ENCODE data around the gene ARFGAP3.

Gene ARFGAP3

DNA sequence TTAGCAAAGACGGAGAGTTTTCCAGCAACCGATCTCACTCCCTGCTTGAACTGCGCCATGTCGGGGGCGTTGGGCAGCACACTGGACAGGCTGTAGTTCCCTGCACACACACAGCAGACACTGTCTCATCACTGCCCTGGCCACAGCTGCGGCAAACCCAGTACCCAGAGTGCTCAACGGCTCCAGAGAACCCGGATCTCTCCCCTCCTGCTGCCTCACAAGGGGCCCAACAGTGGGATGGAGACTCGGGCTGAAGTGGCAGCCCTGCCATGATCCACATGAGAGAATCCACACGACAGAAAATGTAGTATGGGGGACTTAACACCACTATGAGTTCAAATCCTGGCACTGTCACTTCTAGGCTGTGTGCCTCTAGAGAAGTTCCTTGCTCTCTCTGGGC lies 58.0 kb downstream of the ARFGAP3 start:
- no peaks in the 10 kb centered on the region for H3K4me1 ChIP-seq (ENCODE audit: control insufficient read depth, insufficient read depth, low read length)
- no peak overlapping the region for H3K4me2 ChIP-seq (ENCODE audit: low read length)
- H3K9ac ChIP-seq (ENCODE audit: low read depth, low read length), result no peak overlapping the region
- H3K4me3 ChIP-seq (ENCODE audit: low read length), result no peak overlapping the region
- no peaks in the 10 kb centered on the region for H3K27me3 ChIP-seq (ENCODE audit: control insufficient read depth, insufficient read depth, low read length)
- H3K9me3 ChIP-seq (replicated peaks; ENCODE audit: low read length), result no peaks in the 10 kb centered on the region
- H3K36me3 ChIP-seq (ENCODE audit: insufficient read depth, low read length), result peaks cover 74% of the 10 kb centered on the region

DNA sequence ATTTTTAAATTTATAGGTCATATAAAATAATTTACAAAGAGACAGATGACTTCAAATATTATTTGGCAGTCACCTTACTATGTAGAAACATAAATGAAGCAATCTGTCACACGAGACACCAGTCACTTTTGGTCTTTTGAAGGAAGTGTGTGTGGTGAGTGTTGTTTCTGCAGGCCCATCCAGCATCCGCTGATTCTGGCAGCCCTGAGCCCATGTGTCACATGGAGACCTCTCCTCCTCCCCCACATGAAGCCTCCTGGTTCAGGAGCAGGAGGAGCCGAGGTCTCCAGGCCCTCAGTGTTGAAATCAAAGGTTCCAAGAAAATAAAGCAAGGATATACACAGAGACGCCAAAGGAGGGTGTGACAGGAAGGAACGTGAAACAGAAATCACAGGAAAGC lies 60.1 kb downstream of the ARFGAP3 start:
- Histone ChIP-seq H3K9ac (ENCODE audit: low read depth, low read length) (no peak overlapping the region), H3K27me3 (ENCODE audit: control insufficient read depth, insufficient read depth, low read length) (no peaks in the 10 kb centered on the region), H3K4me2 (ENCODE audit: low read length) (no peak overlapping the region), H3K4me3 (ENCODE audit: low read length) (no peak overlapping the region), H3K9me3 (replicated peaks; ENCODE audit: low read length) (no peaks in the 10 kb centered on the region), H3K4me1 (ENCODE audit: control insufficient read depth, insufficient read depth, low read length) (peaks cover 5% of the 10 kb centered on the region), H3K36me3 (ENCODE audit: insufficient read depth, low read length) (peaks cover 63% of the 10 kb centered on the region)

DNA sequence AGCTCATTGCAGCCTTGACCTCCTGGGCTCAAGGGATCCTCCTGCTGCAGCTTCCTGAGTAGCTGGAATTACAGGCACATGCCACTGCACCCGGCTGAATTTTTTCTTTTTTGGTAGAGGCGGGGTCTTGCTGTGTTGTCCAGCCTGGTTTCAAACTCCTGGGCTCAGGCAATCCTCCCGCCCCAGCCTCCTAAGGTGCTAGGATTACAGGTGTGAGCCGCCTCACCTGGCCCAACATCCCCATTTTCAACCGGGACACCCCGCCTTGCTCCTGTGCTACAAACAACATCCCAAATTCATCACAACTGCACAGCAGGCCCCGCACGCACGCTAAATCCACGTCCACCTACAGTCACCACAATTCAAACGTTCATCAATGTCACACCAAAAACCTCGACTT lies 61.0 kb downstream of the ARFGAP3 start:
- Histone ChIP-seq H3K27me3 (ENCODE audit: control insufficient read depth, insufficient read depth, low read length) (no peaks in the 10 kb centered on the region), H3K36me3 (ENCODE audit: insufficient read depth, low read length) (peaks cover 54% of the 10 kb centered on the region), H3K9me3 (replicated peaks; ENCODE audit: low read length) (no peaks in the 10 kb centered on the region), H3K4me2 (ENCODE audit: low read length) (no peak overlapping the region), H3K4me3 (ENCODE audit: low read length) (no peak overlapping the region), H3K9ac (ENCODE audit: low read depth, low read length) (no peak overlapping the region), H3K4me1 (ENCODE audit: control insufficient read depth, insufficient read depth, low read length) (peaks cover 14% of the 10 kb centered on the region)

DNA sequence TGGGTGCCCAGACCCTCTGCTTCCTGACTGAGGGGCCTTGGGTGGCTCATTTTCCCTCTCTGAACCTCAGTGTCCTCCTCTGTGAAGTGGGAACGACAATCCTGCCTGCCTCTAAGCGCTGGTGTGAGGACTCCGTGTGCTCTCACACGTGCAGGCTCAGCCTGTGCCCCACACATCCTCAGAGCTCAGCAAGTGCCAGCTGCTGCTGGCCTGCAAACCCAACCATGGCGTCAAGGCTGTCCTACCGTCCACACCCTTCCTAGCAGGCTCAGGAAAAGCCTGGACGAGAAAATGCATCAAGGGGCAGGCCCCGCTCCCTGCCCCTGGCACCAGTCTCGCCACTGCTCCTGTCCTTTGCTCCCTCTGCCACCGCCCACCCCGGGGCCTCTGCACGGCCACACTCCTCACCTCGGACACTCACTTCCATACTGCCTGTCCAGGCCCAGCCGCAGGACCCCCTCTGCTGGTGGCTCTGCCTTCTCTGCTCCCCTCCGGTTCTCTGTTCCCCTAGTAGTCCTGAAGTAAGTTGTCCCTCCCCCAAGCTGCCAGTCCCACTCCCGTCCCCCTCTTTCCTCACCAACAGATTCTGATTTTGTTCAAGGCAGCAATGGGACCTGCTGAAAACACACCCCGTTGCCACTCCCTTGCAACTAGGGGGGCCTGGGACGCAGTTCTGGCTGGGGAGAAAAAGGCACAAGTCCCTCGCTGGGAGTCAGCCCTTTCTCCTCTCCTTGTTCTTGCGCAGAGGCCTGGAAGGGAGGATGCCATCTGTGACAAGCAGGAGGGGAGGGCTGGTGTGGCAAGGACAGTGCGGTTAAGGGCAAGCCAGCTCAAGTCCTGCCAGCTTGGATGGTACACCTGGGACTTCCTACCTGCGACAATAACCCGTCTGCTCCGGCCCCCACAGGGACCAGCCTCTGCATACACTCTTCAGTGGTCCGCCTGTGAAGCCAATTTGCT lies 62.2 kb downstream of the ARFGAP3 start:
- peaks cover 20% of the 10 kb centered on the region for H3K4me1 ChIP-seq (ENCODE audit: control insufficient read depth, insufficient read depth, low read length)
- no peak overlapping the region for H3K4me2 ChIP-seq (ENCODE audit: low read length)
- H3K4me3 ChIP-seq (ENCODE audit: low read length), result no peak overlapping the region
- peaks cover 42% of the 10 kb centered on the region for H3K36me3 ChIP-seq (ENCODE audit: insufficient read depth, low read length)
- no peaks in the 10 kb centered on the region for H3K9me3 ChIP-seq (replicated peaks; ENCODE audit: low read length)
- H3K9ac ChIP-seq (ENCODE audit: low read depth, low read length), result no peak overlapping the region
- H3K27me3 ChIP-seq (ENCODE audit: control insufficient read depth, insufficient read depth, low read length), result no peaks in the 10 kb centered on the region

DNA sequence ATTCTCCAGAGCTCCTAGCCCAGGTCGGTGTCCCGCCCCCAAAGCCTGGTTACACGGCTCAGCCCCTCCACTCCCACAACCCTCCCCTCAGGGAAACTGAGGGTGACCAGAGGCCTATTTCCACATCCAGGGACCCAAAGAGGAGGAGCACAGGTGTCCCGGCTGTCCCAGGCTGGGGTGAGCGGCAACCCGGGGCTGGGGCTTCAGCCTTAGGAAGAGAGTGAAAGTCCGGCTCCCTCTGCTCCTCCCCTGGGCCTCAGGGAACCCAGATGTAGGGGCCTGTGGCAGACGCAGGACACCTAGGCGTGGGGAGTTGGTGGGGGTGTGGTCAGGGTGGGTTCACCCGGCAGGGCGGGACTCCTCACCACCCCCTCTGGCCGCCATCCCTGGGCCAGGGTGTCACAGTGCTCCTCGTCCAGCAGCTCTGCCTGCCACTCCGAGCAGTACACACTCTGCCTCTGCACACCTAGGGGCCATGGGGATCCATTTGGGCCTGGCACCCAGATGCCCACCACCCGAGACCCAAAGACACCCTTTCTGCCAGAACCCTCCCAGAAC lies 63.1 kb downstream of the ARFGAP3 start:
- Histone ChIP-seq H3K36me3 (ENCODE audit: insufficient read depth, low read length) (peaks cover 33% of the 10 kb centered on the region), H3K9me3 (replicated peaks; ENCODE audit: low read length) (no peaks in the 10 kb centered on the region), H3K4me1 (ENCODE audit: control insufficient read depth, insufficient read depth, low read length) (peaks cover 20% of the 10 kb centered on the region), H3K27me3 (ENCODE audit: control insufficient read depth, insufficient read depth, low read length) (no peaks in the 10 kb centered on the region), H3K4me3 (ENCODE audit: low read length) (no peak overlapping the region), H3K4me2 (ENCODE audit: low read length) (no peak overlapping the region), H3K9ac (ENCODE audit: low read depth, low read length) (no peak overlapping the region)

DNA sequence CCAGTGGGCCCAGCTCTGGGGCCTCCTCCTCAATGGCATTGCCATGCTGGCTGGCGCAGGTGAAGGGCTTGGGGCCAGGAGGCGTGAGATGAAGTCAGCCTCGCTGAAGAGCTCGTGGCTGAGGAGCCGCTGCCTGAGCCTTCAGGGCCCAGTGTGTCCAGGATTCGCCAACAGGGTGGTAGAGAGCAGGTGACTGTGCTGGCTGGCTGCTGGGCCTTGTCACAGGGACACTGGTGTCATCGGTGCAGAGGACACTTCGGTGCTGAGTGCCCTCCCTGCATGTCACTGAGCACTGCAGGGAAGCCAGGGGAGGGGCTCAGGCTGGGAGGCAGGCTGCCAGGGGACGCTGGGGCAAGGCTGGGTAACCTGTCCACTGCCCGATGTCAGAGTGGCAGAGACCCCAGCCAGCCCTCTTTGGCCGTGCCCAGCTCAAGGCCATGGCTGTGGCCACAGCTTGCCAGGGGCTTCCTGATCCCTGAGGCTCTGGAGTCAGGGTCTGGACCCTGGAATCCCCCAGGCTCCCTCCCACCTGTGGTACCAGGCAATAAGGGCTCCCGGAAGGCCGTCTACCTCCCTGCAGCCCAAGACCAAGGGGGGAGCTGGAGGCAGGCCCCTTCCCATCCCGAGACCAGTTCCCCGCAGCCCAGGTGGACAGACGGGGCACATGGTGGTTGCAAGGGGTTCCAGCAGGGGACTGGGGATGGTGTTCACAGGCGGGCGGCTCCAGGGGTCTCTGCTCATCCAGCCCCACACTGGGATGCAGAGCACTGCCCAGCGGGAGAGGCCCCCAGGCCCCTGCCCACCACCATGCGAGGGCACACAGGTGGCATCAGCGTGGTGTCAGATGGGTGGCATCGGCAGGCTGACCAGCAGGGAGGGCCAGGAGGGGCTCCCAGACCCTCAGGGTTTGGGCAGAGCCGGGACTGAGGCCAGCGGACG lies 63.9 kb downstream of the ARFGAP3 start:
- H3K4me1 ChIP-seq (ENCODE audit: control insufficient read depth, insufficient read depth, low read length), result peaks cover 20% of the 10 kb centered on the region
- H3K27me3 ChIP-seq (ENCODE audit: control insufficient read depth, insufficient read depth, low read length), result no peaks in the 10 kb centered on the region
- H3K9ac ChIP-seq (ENCODE audit: low read depth, low read length), result no peak overlapping the region
- peaks cover 28% of the 10 kb centered on the region for H3K36me3 ChIP-seq (ENCODE audit: insufficient read depth, low read length)
- no peak overlapping the region for H3K4me3 ChIP-seq (ENCODE audit: low read length)
- H3K4me2 ChIP-seq (ENCODE audit: low read length), result no peak overlapping the region
- H3K9me3 ChIP-seq (replicated peaks; ENCODE audit: low read length), result no peaks in the 10 kb centered on the region

DNA sequence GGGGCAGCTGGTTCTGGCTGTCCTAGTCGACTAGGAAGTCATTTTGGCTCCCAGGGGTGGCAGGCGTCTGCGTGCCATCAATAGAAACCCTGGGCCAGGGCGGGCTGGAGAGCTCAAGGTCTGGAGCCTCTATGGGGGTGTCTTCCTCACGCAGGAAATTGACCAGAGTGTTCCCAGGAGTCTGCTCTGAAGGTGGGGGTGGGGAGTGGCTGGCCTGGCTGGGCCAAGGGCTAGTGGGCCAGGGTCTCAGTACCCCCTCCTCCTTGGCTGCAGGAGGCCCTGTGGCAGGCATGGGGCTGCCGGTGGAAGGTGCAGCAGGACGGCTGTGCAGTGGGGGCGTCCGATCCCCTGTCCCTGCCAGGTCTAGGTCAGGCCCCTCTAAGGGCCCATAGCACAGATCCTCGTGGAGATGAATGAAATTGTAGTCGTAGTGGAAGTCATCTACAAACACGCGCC lies 64.6 kb downstream of the ARFGAP3 start:
- H3K36me3 ChIP-seq (ENCODE audit: insufficient read depth, low read length), result peaks cover 21% of the 10 kb centered on the region
- H3K4me1 ChIP-seq (ENCODE audit: control insufficient read depth, insufficient read depth, low read length), result peaks cover 20% of the 10 kb centered on the region
- no peaks in the 10 kb centered on the region for H3K27me3 ChIP-seq (ENCODE audit: control insufficient read depth, insufficient read depth, low read length)
- no peak overlapping the region for H3K4me2 ChIP-seq (ENCODE audit: low read length)
- no peak overlapping the region for H3K4me3 ChIP-seq (ENCODE audit: low read length)
- H3K9me3 ChIP-seq (replicated peaks; ENCODE audit: low read length), result no peaks in the 10 kb centered on the region
- no peak overlapping the region for H3K9ac ChIP-seq (ENCODE audit: low read depth, low read length)

DNA sequence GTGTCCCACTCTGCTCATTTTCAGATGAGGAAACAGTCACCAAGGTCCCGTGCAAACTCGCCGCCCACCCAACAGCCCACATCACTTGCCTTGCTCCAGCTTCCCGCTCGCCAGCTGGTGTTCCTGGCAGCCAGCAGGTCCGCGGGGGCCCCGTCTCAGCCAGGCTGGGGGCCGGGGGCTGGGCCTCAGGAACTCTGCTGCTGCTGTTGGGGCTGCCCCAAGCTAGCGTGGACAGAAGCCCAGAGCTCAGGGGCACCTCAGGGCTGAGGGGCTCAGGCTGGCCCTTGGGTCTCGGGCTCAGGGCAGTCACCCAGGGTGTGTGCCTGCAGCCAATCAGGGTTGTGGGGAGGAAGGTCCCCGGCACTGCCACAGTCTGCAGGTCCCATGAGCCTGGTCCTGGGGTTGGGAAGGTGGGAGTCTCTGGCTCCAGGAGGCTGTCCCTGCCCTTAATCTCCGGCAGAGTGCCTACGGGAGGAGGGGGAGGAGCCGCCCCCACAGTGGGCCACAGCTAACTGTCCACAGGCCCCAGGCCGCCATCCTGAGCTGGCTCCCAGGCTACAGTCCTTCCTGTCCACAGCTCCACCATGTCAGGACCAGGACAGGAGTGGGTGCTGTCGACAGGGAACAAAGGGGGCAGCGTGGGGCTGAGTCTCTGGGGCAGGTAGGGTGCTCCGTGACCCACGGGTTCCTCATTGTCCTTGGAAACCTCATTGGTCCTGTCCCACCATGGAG lies 65.2 kb downstream of the ARFGAP3 start:
- peaks cover 16% of the 10 kb centered on the region for H3K36me3 ChIP-seq (ENCODE audit: insufficient read depth, low read length)
- H3K4me3 ChIP-seq (ENCODE audit: low read length), result no peak overlapping the region
- H3K4me2 ChIP-seq (ENCODE audit: low read length), result peak overlapping the region; percentile 39
- H3K27me3 ChIP-seq (ENCODE audit: control insufficient read depth, insufficient read depth, low read length), result no peaks in the 10 kb centered on the region
- H3K9me3 ChIP-seq (replicated peaks; ENCODE audit: low read length), result no peaks in the 10 kb centered on the region
- no peak overlapping the region for H3K9ac ChIP-seq (ENCODE audit: low read depth, low read length)
- H3K4me1 ChIP-seq (ENCODE audit: control insufficient read depth, insufficient read depth, low read length), result peaks cover 20% of the 10 kb centered on the region

DNA sequence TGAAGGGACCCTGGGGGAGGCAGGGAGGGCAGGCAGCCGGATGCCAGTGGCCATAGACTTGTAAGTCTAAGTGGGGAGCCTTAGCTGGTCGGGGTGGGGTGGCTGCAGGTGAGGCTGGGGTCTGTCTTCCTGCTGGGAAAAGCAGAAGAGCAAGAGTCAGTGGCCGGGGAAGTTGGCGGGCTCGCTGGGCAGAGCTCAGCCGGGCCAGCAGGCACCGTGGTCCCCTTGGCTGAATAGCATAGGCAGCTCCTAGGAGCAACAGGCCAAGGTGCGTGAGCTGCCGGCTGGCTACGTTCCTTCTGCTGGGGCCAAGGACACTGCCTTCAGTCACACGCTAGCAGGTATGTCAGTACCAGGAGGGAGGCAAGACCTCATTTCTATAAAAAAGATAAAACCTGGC lies 68.6 kb downstream of the ARFGAP3 start:
- no peak overlapping the region for H3K4me2 ChIP-seq (ENCODE audit: low read length)
- H3K9me3 ChIP-seq (replicated peaks; ENCODE audit: low read length), result no peaks in the 10 kb centered on the region
- H3K9ac ChIP-seq (ENCODE audit: low read depth, low read length), result no peak overlapping the region
- no peaks in the 10 kb centered on the region for H3K36me3 ChIP-seq (ENCODE audit: insufficient read depth, low read length)
- no peak overlapping the region for H3K4me3 ChIP-seq (ENCODE audit: low read length)
- peaks cover 20% of the 10 kb centered on the region for H3K4me1 ChIP-seq (ENCODE audit: control insufficient read depth, insufficient read depth, low read length)
- H3K27me3 ChIP-seq (ENCODE audit: control insufficient read depth, insufficient read depth, low read length), result no peaks in the 10 kb centered on the region

DNA sequence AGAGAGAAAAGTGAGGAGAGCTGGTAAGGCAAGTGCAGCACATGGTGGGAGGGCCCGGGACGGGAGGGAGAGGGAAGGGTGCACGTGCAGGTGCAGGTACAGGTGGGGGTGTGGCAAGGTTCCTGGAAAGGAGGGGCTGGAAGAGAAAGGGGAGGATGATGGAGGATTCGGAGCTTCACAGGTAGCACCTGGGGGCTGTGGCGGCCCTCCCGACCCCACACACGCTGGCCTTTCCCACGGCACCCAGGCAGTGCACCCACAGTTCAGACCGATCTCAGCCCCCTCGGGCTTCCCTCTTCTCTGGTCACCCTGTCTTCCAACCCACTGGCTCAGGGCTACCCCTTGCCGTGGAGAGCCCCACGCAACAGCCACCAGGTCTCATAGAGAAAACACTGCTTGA lies 69.1 kb downstream of the ARFGAP3 start:
- Histone ChIP-seq H3K4me3 (ENCODE audit: low read length) (no peak overlapping the region), H3K9me3 (replicated peaks; ENCODE audit: low read length) (no peaks in the 10 kb centered on the region), H3K27me3 (ENCODE audit: control insufficient read depth, insufficient read depth, low read length) (no peaks in the 10 kb centered on the region), H3K4me2 (ENCODE audit: low read length) (no peak overlapping the region), H3K4me1 (ENCODE audit: control insufficient read depth, insufficient read depth, low read length) (peaks cover 20% of the 10 kb centered on the region), H3K36me3 (ENCODE audit: insufficient read depth, low read length) (no peaks in the 10 kb centered on the region), H3K9ac (ENCODE audit: low read depth, low read length) (no peak overlapping the region)

DNA sequence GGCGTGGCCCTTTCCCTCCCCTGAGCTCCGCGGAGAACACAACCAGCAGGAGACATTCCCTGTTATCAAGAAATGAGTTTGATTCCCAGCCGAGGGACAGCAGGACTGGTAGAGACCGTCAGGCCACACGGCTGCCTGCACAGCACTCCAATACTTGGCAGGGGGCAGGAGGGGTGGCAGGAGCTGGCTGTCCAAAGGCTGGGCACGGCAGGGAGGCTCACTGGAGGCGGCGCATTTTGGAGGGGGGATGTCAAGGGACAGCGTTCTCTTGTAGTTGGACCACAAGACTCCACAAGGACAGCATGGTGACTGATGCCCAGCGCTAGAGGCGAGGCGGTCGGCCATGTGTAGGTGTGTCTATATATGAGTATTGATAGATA lies 69.7 kb downstream of the ARFGAP3 start:
- H3K4me1 ChIP-seq (ENCODE audit: control insufficient read depth, insufficient read depth, low read length), result peaks cover 19% of the 10 kb centered on the region
- no peak overlapping the region for H3K9ac ChIP-seq (ENCODE audit: low read depth, low read length)
- no peaks in the 10 kb centered on the region for H3K9me3 ChIP-seq (replicated peaks; ENCODE audit: low read length)
- H3K4me2 ChIP-seq (ENCODE audit: low read length), result no peak overlapping the region
- no peaks in the 10 kb centered on the region for H3K36me3 ChIP-seq (ENCODE audit: insufficient read depth, low read length)
- H3K4me3 ChIP-seq (ENCODE audit: low read length), result no peak overlapping the region
- H3K27me3 ChIP-seq (ENCODE audit: control insufficient read depth, insufficient read depth, low read length), result no peaks in the 10 kb centered on the region

All from skeletal muscle satellite cell (primary cell).